HepG2 (cell line): ENCODE measurements around the gene SLC22A7. TPM values are rescaled to one million over a fixed set of nuclear protein-coding genes. Genes with fewer than 3 reads are reported as not detected.
A peak's percentile ranks its signal among the peaks of the same experiment; 100 is the strongest.

ENCODE experiments used
- ATAD3A ChIP-seq: sonication (generic); formaldehyde crosslinking; IDR thresholded peaks from 2 replicates; pipeline ENCODE4 v1.4.0; 2020; ENCODE audit warnings: missing genetic modification reagents
- IRF2 ChIP-seq: IDR thresholded peaks from 2 replicates; pipeline ENCODE4 v1.6.1; 2018; ENCODE audit warnings: missing genetic modification reagents, missing compliant biosample characterization
- POLR2AphosphoS5 ChIP-seq: IDR thresholded peaks from 2 replicates; pipeline ENCODE4 v1.6.1; 2012; ENCODE audit warnings: low read depth, low read length
- RXRB ChIP-seq: IDR thresholded peaks from 2 replicates; pipeline ENCODE4 v1.6.1; 2016; ENCODE audit warnings: borderline replicate concordance, missing genetic modification reagents, missing compliant biosample characterization
- SMARCC2 ChIP-seq: fragments of 450-650 bp; IDR thresholded peaks from 2 replicates; pipeline ENCODE4 v1.6.1; 2017; ENCODE audit warnings: antibody characterized with exemption, mild to moderate bottlenecking
- SRSF4 ChIP-seq: fragments of 200-400 bp; formaldehyde crosslinking; IDR thresholded peaks from one replicate; pipeline ENCODE4 v1.6.1; 2018; ENCODE audit warnings: mild to moderate bottlenecking, low read depth, low read length, moderate library complexity; ENCODE audit not compliant: poor library complexity, severe bottlenecking
- XBP1 ChIP-seq: sonication (generic); formaldehyde crosslinking; IDR thresholded peaks from 2 replicates; pipeline ENCODE4 v1.5.0; 2020; ENCODE audit warnings: missing genetic modification reagents
- ZFP62 ChIP-seq: sonication (generic); formaldehyde crosslinking; IDR thresholded peaks from 2 replicates; pipeline ENCODE4 v1.4.0; 2020; ENCODE audit warnings: missing genetic modification reagents
- ZFX ChIP-seq: sonication (generic); formaldehyde crosslinking; IDR thresholded peaks from 2 replicates; pipeline ENCODE4 v1.4.0; 2020; ENCODE audit warnings: mild to moderate bottlenecking, low read depth, missing genetic modification reagents, moderate library complexity
- ZMYM4 ChIP-seq: sonication (generic); formaldehyde crosslinking; IDR thresholded peaks from 2 replicates; pipeline ENCODE4 v1.8.1; 2023; ENCODE audit warnings: mild to moderate bottlenecking, missing genetic modification reagents
- ZNF253 ChIP-seq: sonication (generic); formaldehyde crosslinking; IDR thresholded peaks from 2 replicates; pipeline ENCODE4 v1.8.0; 2022; ENCODE audit warnings: mild to moderate bottlenecking, missing genetic modification reagents, borderline replicate concordance
- ZNF256 ChIP-seq: sonication (generic); formaldehyde crosslinking; conservative IDR thresholded peaks from 2 replicates; pipeline ENCODE4 v1.4.0; 2020; ENCODE audit warnings: missing genetic modification reagents
- ZNF296 ChIP-seq: sonication (generic); formaldehyde crosslinking; conservative IDR thresholded peaks from 2 replicates; pipeline ENCODE4 v1.5.0; 2020; ENCODE audit warnings: mild to moderate bottlenecking, missing genetic modification reagents
- ZNF317 ChIP-seq: sonication (generic); formaldehyde crosslinking; IDR thresholded peaks from 2 replicates; pipeline ENCODE4 v1.5.0; 2020; ENCODE audit warnings: mild to moderate bottlenecking, missing genetic modification reagents
- ZNF589 ChIP-seq: sonication (generic); formaldehyde crosslinking; conservative IDR thresholded peaks from 2 replicates; pipeline ENCODE4 v1.8.0; 2022; ENCODE audit warnings: mild to moderate bottlenecking, moderate library complexity, missing genetic modification reagents
- ZNF879 ChIP-seq: sonication (generic); formaldehyde crosslinking; IDR thresholded peaks from 2 replicates; pipeline ENCODE4 v1.8.1; 2023; ENCODE audit warnings: missing genetic modification reagents
- ZZZ3 ChIP-seq: sonication (generic); formaldehyde crosslinking; IDR thresholded peaks from 2 replicates; pipeline ENCODE4 v1.4.0; 2020; ENCODE audit warnings: missing genetic modification reagents, mild to moderate bottlenecking, borderline replicate concordance
- polyA plus RNA-seq, 8 experiments: library from polyadenylated mRNA; depleted of rRNA in 3 of 8; stranded (reverse) in 7 of 8; unstranded in 1 of 8; fragments of >200 nt; fragmentation: Illumina TruSeq in 4 of 8; extraction: Trizol in 4 of 8; gene quantifications; 2 replicates each; pipeline versions ENCODE4 v1.2.1 to v1.2.3, GENCODE V29; 2011 to 2016; ENCODE audit warnings: low read depth in 4 of 8, missing spikeins in 1 of 8, mixed read lengths in 1 of 8; ENCODE audit not compliant: insufficient read depth in 1 of 8
- total RNA-seq, 5 experiments: library from RNA; depleted of rRNA; stranded (reverse); fragments of >200 nt; fragmentation: Illumina TruSeq; extraction: Trizol; gene quantifications; 2 replicates each; pipeline ENCODE4 v1.2.3, GENCODE V29; 2016; ENCODE audit warnings: low read depth in 1 of 5
- TF ChIP-seq, protein P1 (sequence below): sonication (generic); formaldehyde crosslinking; IDR thresholded peaks from 2 replicates; pipeline ENCODE4 v1.9.0; 2021; ENCODE audit warnings: missing genetic modification reagents, borderline replicate concordance
- TF ChIP-seq, protein P2 (sequence below): sonication (generic); formaldehyde crosslinking; IDR thresholded peaks from 2 replicates; pipeline ENCODE4 v1.8.1; 2023; ENCODE audit warnings: missing genetic modification reagents, mild to moderate bottlenecking, borderline replicate concordance
- TF ChIP-seq, protein P3 (sequence below): IDR thresholded peaks from 2 replicates; pipeline ENCODE4 v1.4.0; 2020; ENCODE audit warnings: mild to moderate bottlenecking, missing genetic modification reagents
- TF ChIP-seq, protein P4 (sequence below): sonication (generic); formaldehyde crosslinking; IDR thresholded peaks from 2 replicates; pipeline ENCODE4 v1.5.1; 2020; ENCODE audit warnings: missing genetic modification reagents, mild to moderate bottlenecking, borderline replicate concordance

Gene SLC22A7
- total and polyA plus RNA-seq, 2 of the 13 experiments (the other 11 are each of a cell fraction or from before 2014, with no cell fraction given), result 5.3 to 22.6 TPM

DNA sequence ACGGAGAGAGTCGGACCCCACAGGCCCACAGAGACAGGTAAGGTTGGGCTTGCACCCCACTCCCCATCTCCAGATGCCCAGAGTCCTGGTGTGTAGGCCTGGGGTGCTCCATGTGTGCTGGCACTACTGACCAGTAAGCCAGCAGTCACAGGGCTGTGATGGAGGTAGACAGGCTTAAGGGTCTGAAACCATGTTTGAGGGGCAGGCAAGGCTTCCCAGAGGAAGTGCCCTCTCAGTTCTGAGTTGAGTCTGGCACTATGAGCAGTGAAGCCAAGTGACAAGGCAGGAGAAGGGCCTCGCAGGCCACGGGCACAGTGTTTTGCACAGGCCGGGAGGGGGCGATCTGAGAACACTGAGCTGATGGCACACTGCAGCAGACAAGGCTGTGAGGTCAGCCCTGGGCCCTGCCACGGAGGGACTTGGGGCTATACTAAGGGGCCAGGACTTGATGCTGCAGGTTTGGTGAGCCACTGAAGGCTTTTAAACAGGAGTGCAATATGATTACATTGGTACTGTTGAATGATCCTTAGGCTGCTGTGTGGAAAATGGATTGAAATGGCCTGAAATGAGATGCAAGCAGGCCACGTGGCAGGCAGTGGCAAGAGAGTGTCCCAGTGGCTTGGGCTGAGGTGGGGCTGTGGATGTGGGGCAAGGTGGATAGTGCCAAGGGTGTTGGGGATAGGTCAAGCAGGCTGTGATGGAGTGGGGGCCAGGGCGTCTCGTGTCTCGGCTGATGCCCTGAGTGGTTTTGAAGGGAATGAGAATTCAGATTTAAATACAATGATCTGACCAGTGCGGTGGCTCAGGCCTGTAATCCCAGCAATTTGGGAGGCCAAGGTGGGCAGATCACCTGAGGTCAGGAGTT is 34.5 kb upstream of the SLC22A7 start (continued):
- TF ChIP-seq, protein P1, sequence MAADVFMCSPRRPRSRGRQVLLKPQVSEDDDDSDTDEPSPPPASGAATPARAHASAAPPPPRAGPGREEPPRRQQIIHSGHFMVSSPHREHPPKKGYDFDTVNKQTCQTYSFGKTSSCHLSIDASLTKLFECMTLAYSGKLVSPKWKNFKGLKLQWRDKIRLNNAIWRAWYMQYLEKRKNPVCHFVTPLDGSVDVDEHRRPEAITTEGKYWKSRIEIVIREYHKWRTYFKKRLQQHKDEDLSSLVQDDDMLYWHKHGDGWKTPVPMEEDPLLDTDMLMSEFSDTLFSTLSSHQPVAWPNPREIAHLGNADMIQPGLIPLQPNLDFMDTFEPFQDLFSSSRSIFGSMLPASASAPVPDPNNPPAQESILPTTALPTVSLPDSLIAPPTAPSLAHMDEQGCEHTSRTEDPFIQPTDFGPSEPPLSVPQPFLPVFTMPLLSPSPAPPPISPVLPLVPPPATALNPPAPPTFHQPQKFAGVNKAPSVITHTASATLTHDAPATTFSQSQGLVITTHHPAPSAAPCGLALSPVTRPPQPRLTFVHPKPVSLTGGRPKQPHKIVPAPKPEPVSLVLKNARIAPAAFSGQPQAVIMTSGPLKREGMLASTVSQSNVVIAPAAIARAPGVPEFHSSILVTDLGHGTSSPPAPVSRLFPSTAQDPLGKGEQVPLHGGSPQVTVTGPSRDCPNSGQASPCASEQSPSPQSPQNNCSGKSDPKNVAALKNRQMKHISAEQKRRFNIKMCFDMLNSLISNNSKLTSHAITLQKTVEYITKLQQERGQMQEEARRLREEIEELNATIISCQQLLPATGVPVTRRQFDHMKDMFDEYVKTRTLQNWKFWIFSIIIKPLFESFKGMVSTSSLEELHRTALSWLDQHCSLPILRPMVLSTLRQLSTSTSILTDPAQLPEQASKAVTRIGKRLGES (CRISPR knock-in tag), result no peak
- TF ChIP-seq, protein P2, sequence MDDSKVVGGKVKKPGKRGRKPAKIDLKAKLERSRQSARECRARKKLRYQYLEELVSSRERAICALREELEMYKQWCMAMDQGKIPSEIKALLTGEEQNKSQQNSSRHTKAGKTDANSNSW, result no peak
- TF ChIP-seq ZMYM4 (peak; percentile 45; the same call in 1 of the 2 replicates), ZFX (CRISPR knock-in tag) (peak; percentile 91), ZNF296 (no peak), ZNF256 (CRISPR knock-in tag) (no peak), SRSF4 (no peak), IRF2 (CRISPR knock-in tag) (peak; percentile 81), ZNF317 (no peak), ZZZ3 (CRISPR knock-in tag) (0 out of 2 replicates have a peak, but pooled peaks have one; percentile 45), ZNF253 (CRISPR knock-in tag) (no peak), RXRB (peak; percentile 82; the same call in 1 of the 2 replicates), ZNF589 (CRISPR knock-in tag) (no peak), ATAD3A (CRISPR knock-in tag) (no peak), XBP1 (CRISPR knock-in tag) (no peak), SMARCC2 (no peak), ZNF879 (no peak), ZFP62 (CRISPR knock-in tag) (no peak), POLR2AphosphoS5 (no peak)
- TF ChIP-seq, protein P3, sequence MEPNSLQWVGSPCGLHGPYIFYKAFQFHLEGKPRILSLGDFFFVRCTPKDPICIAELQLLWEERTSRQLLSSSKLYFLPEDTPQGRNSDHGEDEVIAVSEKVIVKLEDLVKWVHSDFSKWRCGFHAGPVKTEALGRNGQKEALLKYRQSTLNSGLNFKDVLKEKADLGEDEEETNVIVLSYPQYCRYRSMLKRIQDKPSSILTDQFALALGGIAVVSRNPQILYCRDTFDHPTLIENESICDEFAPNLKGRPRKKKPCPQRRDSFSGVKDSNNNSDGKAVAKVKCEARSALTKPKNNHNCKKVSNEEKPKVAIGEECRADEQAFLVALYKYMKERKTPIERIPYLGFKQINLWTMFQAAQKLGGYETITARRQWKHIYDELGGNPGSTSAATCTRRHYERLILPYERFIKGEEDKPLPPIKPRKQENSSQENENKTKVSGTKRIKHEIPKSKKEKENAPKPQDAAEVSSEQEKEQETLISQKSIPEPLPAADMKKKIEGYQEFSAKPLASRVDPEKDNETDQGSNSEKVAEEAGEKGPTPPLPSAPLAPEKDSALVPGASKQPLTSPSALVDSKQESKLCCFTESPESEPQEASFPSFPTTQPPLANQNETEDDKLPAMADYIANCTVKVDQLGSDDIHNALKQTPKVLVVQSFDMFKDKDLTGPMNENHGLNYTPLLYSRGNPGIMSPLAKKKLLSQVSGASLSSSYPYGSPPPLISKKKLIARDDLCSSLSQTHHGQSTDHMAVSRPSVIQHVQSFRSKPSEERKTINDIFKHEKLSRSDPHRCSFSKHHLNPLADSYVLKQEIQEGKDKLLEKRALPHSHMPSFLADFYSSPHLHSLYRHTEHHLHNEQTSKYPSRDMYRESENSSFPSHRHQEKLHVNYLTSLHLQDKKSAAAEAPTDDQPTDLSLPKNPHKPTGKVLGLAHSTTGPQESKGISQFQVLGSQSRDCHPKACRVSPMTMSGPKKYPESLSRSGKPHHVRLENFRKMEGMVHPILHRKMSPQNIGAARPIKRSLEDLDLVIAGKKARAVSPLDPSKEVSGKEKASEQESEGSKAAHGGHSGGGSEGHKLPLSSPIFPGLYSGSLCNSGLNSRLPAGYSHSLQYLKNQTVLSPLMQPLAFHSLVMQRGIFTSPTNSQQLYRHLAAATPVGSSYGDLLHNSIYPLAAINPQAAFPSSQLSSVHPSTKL (CRISPR knock-in tag), result peak; percentile 48
- TF ChIP-seq, protein P4, sequence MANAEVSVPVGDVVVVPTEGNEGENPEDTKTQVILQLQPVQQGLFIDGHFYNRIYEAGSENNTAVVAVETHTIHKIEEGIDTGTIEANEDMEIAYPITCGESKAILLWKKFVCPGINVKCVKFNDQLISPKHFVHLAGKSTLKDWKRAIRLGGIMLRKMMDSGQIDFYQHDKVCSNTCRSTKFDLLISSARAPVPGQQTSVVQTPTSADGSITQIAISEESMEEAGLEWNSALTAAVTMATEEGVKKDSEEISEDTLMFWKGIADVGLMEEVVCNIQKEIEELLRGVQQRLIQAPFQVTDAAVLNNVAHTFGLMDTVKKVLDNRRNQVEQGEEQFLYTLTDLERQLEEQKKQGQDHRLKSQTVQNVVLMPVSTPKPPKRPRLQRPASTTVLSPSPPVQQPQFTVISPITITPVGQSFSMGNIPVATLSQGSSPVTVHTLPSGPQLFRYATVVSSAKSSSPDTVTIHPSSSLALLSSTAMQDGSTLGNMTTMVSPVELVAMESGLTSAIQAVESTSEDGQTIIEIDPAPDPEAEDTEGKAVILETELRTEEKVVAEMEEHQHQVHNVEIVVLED (CRISPR knock-in tag), result peak; percentile 26; the same call in 1 of the 2 replicates
